ENCODE results near the gene EMP2. TPM values are rescaled to one million over a fixed set of nuclear protein-coding genes. Genes with fewer than 3 reads are reported as not detected.
A peak's percentile ranks its signal among the peaks of the same experiment; 100 is the strongest.
"Not testable (repeated sequence)": the region's sequence is repeated elsewhere in the genome, so short reads cannot be mapped to it uniquely, and the experiment has no call there.

Gene EMP2
- total RNA-seq, 2 experiments from 2014 or later, result not detected

DNA sequence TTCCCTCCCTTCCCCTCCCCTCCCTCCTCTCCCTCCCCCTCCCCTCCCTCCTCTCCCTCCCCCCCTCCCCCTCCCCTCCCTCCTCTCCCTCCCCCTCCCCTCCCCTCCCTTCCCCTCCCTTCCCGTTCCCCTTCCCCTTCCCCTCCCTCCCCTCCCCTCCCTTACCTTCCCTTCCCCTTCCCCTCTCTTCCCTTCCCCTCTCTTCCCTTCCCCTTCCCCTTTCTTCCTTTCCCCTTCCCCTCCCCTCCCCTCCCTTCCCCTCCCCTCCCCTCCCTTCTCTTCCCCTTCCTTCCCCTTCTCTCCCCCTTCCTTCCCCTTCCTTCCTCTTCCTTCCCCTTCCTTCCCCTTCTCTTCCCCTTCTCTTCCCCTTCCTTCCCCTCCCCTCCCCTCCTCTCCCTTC, 61.1 kb downstream of the EMP2 start:
- DNase-seq, result no peak
- no peaks in the 10 kb centered on the region for H3K4me1 Mint-ChIP-seq (ENCODE audit: low read depth)
- H3K9me3 Mint-ChIP-seq, result no peaks in the 10 kb centered on the region
- no peak overlapping the region for H3K27ac Mint-ChIP-seq
- no peaks in the 10 kb centered on the region for H3K36me3 Mint-ChIP-seq (ENCODE audit: low read depth)
- intact Hi-C loops (cut with micrococcal nuclease), result no loop called here
- H3K27me3 Mint-ChIP-seq (ENCODE audit: low read depth), result no peaks in the 10 kb centered on the region
- CTCF ChIA-PET, result interaction anchor here (4.7 kb wide), 1 partner anchor 218 kb away, joined by 30 read pairs; no protein-coding TSS in a partner anchor
- H3K4me3 Mint-ChIP-seq, result no peak overlapping the region

DNA sequence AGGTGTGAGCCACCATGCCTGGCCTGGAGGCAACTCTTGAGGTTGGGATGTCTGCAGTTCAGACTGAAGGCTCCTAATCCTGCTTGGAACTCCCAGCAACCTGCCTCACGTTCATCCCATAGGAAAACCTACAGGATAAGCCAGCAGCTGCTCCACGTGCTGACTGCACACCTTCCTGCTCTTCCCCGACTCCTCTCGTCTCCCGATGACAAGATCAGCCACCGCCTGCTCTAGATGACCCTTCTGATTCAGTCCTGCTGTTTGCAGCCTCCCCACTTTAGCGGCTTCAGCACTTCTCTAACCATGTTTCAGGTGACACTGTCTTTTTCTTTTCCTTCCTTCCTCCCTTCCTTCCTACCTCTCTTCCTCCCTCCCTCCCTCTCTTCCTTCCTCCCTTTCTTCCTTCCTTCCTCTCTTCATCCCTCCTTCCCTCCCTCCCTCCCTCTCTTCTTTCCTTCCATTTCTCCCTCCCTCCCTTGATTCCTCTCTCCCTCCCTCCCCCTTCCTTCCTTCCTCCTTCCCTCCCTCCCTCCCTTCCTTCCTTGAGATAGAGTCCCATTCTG, 61.8 kb downstream of the EMP2 start:
- intact Hi-C loops (cut with micrococcal nuclease), result no loop called here
- Mint-ChIP-seq H3K27me3 (ENCODE audit: low read depth) (no peaks in the 10 kb centered on the region), H3K4me1 (ENCODE audit: low read depth) (no peaks in the 10 kb centered on the region), H3K9me3 (no peaks in the 10 kb centered on the region), H3K4me3 (no peak overlapping the region), H3K36me3 (ENCODE audit: low read depth) (no peaks in the 10 kb centered on the region), H3K27ac (no peak overlapping the region)
- CTCF ChIA-PET, result no interaction called here
- no peak for DNase-seq

DNA sequence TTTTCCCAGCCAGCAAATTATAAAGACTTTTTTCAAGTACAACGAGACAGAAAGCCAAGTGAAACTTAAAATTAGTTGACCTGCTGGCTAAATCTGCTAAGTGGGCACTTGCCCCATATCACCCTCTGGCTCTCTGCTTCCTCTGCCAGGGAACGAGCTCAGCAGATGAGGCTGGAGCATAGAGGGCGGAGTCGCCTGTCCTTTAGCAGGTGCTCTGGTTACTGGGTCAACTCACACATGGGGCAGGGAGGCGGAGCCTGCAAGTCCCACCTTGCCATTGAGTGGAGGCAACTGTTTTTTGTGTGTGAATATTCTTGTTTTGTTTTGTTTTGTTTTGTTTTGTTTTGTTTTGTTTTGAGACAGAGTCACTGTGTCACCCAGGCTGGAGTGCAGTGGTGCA, 62.5 kb downstream of the EMP2 start:
- H3K27me3 Mint-ChIP-seq (ENCODE audit: low read depth), result no peaks in the 10 kb centered on the region
- H3K27ac Mint-ChIP-seq, result no peak overlapping the region
- CTCF ChIA-PET, result interaction anchor here (1.2 kb wide), 1 partner anchor 11 kb away, joined by 3 read pairs; no protein-coding TSS in a partner anchor
- no peaks in the 10 kb centered on the region for H3K9me3 Mint-ChIP-seq
- no peaks in the 10 kb centered on the region for H3K36me3 Mint-ChIP-seq (ENCODE audit: low read depth)
- DNase-seq, result no peak
- intact Hi-C loops (cut with micrococcal nuclease), result no loop called here
- H3K4me1 Mint-ChIP-seq (ENCODE audit: low read depth), result no peaks in the 10 kb centered on the region
- H3K4me3 Mint-ChIP-seq, result no peak overlapping the region

DNA sequence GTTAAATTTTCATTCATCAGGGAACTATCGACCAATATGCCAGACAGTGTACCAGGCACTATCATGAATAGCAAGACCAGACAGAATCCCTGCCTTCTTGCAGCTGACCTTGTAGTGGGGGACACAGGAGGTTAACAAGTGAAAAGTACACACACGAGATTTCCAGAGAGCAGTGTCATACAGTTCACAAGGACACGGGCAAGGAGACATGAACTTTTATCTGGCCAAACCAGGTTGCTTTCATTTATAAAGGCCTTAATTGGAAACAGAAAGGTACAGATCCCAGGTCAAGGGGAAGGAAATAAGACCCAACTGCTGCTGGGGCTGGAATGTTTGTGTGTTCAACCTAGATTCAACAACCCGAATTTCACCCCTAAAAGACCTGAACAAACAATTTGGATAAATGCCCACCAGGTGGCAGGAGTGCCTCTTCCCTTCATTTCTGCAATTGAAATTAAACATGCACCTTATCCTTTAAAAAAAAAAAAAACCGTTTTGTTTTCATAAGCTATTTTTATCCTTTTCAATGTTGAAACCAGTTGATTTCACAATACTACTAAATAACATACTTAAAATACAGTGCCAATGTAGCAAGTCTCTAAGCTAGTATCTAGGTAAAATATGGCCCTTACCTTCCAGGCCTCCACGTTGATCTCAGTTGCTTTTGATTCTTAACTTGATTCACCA, 65.9 kb downstream of the EMP2 start:
- Mint-ChIP-seq H3K27ac (no peak overlapping the region), H3K9me3 (no peaks in the 10 kb centered on the region), H3K36me3 (ENCODE audit: low read depth) (no peaks in the 10 kb centered on the region), H3K4me1 (ENCODE audit: low read depth) (peaks cover 14% of the 10 kb centered on the region), H3K27me3 (ENCODE audit: low read depth) (no peaks in the 10 kb centered on the region), H3K4me3 (no peak overlapping the region)
- CTCF ChIA-PET, result interaction anchor here (0.5 to 2.3 kb wide), 29 partner anchors 9 to 407 kb away, joined by 3 to 32 read pairs (median 4); no protein-coding TSS in a partner anchor
- intact Hi-C loops (cut with micrococcal nuclease), result loop anchor here (1.0 to 5.0 kb wide), 3 partner anchors 223 to 423 kb away; no protein-coding TSS in a partner anchor
- DNase-seq, result peak; percentile 67

DNA sequence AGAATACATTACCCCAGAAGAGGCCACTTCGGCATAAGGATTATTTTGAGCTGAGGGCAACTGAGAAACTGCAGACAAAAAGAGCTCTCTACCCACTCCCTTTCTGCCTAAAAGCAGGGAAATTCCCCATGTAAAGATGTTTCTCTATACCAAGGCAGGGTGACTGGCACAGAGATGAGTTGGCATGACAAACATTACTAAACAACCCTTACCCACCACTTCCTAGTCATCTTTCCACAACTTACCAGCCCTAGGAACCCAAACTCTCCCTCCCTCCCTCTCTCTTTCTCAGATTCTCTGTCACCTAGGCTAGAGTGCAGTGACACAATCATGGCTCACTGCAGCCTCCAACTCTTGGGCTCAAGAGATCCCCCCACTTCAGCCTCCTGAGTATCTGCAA, 68.6 kb downstream of the EMP2 start:
- Mint-ChIP-seq H3K4me3 (no peak overlapping the region), H3K27ac (no peak overlapping the region), H3K9me3 (no peaks in the 10 kb centered on the region), H3K36me3 (ENCODE audit: low read depth) (no peaks in the 10 kb centered on the region), H3K4me1 (ENCODE audit: low read depth) (peaks cover 15% of the 10 kb centered on the region), H3K27me3 (ENCODE audit: low read depth) (no peaks in the 10 kb centered on the region)
- peak; percentile 30 for DNase-seq
- intact Hi-C loops (cut with micrococcal nuclease), result loop anchor here (5.0 kb wide), 1 partner anchor 425 kb away; no protein-coding TSS in a partner anchor
- CTCF ChIA-PET, result interaction anchor here (0.7 to 1.2 kb wide), 3 partner anchors 197 to 285 kb away, joined by 3 to 5 read pairs (median 3); no protein-coding TSS in a partner anchor

DNA sequence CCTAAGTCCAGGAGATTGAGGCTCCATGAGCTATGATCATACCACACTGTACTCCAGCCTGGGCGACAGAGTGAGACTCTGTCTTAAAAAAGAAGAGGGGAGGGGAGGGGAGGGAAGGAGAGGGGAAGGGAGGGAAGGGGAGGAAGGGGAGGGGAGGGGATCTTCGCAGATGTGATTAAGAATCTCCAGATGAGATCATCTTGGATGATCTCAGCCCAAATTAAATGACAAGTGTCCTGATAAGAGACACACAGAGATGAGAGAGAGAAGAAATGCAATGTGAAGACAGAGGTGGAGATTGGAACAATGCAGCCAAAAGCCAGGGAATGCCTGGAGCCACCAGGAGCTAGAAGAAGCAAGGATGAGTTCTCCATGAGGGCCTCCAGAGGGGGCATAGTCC, 70.1 kb downstream of the EMP2 start:
- H3K36me3 Mint-ChIP-seq (ENCODE audit: low read depth), result no peaks in the 10 kb centered on the region
- H3K4me1 Mint-ChIP-seq (ENCODE audit: low read depth), result peaks cover 15% of the 10 kb centered on the region
- H3K4me3 Mint-ChIP-seq, result no peak overlapping the region
- H3K27ac Mint-ChIP-seq, result no peak overlapping the region
- no peak for DNase-seq
- H3K27me3 Mint-ChIP-seq (ENCODE audit: low read depth), result no peaks in the 10 kb centered on the region
- H3K9me3 Mint-ChIP-seq, result no peaks in the 10 kb centered on the region
- intact Hi-C loops (cut with micrococcal nuclease), result loop anchor here (5.0 kb wide), 1 partner anchor 427 kb away; no protein-coding TSS in a partner anchor
- CTCF ChIA-PET, result interaction anchor here (0.5 to 1.9 kb wide), 20 partner anchors 11 to 1334 kb away, joined by 3 to 18 read pairs (median 4); no protein-coding TSS in a partner anchor

DNA sequence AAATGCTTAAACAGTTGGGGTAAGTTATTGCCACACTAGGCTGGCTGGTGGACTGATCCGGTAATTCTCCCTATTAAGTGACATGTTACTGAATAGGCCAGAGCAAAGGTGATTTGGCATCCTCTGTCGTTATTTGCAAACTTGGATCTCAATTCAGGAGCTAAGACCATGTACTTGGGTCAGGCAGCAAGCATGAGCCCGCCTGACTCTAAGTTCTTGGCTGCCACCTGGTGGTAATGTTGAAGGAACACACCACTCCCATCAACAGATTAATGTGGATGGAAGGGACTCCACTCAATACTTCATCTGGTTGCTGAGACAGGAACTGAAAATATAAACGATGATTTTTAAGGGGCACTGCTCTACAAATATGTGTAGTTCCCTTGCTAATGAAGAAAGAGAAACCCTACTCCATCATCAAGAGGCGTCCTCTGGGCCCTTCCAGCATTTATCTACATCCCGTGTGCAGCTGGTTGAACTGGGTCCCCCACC, 70.8 kb downstream of the EMP2 start:
- Mint-ChIP-seq H3K27ac (no peak overlapping the region), H3K36me3 (ENCODE audit: low read depth) (no peaks in the 10 kb centered on the region), H3K9me3 (peaks cover 2% of the 10 kb centered on the region), H3K4me1 (ENCODE audit: low read depth) (peaks cover 15% of the 10 kb centered on the region), H3K27me3 (ENCODE audit: low read depth) (no peaks in the 10 kb centered on the region), H3K4me3 (no peak overlapping the region)
- CTCF ChIA-PET, result interaction anchor here (0.5 to 1.9 kb wide), 21 partner anchors 9 to 1863 kb away, joined by 3 to 18 read pairs (median 4); no protein-coding TSS in a partner anchor
- intact Hi-C loops (cut with micrococcal nuclease), result loop anchor here (1.0 to 10.0 kb wide), 5 partner anchors 125 to 1372 kb away; partner anchors contain the start of gene ATF7IP2
- peak; percentile 78 for DNase-seq

DNA sequence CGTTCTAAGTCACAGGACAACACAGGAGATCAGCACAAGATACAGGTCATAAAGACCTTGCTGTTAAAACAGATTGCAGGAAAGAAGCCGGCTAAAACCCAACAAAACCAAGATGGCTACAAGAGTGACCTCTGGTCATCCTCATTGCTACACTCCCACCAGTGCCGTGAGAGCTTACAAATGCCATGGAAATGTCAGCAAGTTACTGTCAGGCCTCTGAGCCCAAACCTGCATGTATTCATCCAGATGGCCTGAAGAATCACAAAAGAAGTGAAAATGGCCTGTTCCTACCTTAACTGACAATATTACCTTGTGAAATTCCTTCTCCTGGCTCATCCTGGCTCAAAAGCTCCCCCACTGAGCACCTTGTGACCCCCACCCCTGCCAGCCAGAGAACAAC, 75.1 kb downstream of the EMP2 start:
- DNase-seq; H3K4me3 Mint-ChIP-seq; H3K27ac Mint-ChIP-seq; H3K27me3 Mint-ChIP-seq (ENCODE audit: low read depth); H3K36me3 Mint-ChIP-seq (ENCODE audit: low read depth); H3K4me1 Mint-ChIP-seq (ENCODE audit: low read depth); H3K9me3 Mint-ChIP-seq: not testable (repeated sequence)
- CTCF ChIA-PET, result interaction anchor here (1.0 to 1.9 kb wide), 2 partner anchors 9 to 190 kb away, joined by 3 to 7 read pairs; no protein-coding TSS in a partner anchor
- intact Hi-C loops (cut with micrococcal nuclease), result loop anchor here (5.0 to 10.0 kb wide), 2 partner anchors 120 to 1368 kb away; partner anchors contain the start of gene ATF7IP2

DNA sequence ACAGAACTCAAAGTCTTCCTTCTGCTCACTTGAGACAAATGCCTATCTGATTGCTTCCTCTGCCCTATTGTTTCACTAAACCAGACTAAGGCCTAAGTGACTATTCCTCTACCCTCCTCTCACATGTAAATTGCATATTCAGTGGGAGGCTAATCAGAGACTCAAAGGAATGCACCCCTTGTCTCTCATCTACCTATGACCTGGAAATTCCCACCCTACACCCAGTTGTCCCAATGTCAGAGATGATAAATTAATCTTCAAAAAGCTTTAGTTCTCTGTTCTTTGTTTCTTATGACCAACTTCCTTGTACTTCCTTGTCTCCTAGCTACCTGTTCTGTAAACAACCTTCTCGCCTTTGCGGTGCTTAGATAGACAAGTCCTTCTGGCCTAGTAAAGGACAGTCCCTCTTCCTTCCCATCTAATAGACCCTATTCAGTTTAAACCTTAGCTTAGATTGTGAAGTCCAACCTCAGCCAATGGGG, 76.0 kb downstream of the EMP2 start:
- H3K27me3 Mint-ChIP-seq (ENCODE audit: low read depth), result no peaks in the 10 kb centered on the region
- H3K27ac Mint-ChIP-seq, result no peak overlapping the region
- peaks cover 2% of the 10 kb centered on the region for H3K4me1 Mint-ChIP-seq (ENCODE audit: low read depth)
- no peak overlapping the region for H3K4me3 Mint-ChIP-seq
- CTCF ChIA-PET, result interaction anchor here (1.0 to 1.9 kb wide), 2 partner anchors 11 to 190 kb away, joined by 7 read pairs; no protein-coding TSS in a partner anchor
- DNase-seq, result no peak
- H3K36me3 Mint-ChIP-seq (ENCODE audit: low read depth), result no peaks in the 10 kb centered on the region
- H3K9me3 Mint-ChIP-seq, result peaks cover 2% of the 10 kb centered on the region
- intact Hi-C loops (cut with micrococcal nuclease), result loop anchor here (10.0 kb wide), 1 partner anchor 120 kb away; the partner anchor contains the start of gene ATF7IP2

DNA sequence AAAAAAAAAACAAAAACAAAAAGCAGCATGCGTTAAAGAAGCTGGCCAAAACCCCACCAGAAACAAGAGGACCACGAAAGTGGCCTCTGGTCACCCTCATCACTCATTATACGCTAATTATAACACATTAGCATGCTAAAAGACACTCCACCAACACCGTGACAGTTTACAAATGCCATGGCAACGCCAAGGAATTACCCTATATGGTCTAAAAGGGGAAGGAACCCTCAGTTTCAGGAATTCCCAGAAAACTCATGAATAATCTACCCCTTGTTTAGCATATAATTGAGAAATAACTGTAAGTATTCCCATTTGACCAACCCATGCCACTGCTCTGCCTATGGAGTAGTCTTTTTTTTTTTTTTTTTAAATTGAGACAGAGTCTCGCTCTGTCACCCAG, 77.6 kb downstream of the EMP2 start:
- H3K4me1 Mint-ChIP-seq (ENCODE audit: low read depth), result peaks cover 2% of the 10 kb centered on the region
- intact Hi-C loops (cut with micrococcal nuclease), result loop anchor here (10.0 kb wide), 1 partner anchor 118 kb away; the partner anchor contains the start of gene ATF7IP2
- DNase-seq, result no peak
- peaks cover 2% of the 10 kb centered on the region for H3K9me3 Mint-ChIP-seq
- no peaks in the 10 kb centered on the region for H3K27me3 Mint-ChIP-seq (ENCODE audit: low read depth)
- H3K36me3 Mint-ChIP-seq (ENCODE audit: low read depth), result no peaks in the 10 kb centered on the region
- H3K27ac Mint-ChIP-seq, result no peak overlapping the region
- CTCF ChIA-PET, result interaction anchor here (1.3 kb wide), 1 partner anchor 245 kb away, joined by 5 read pairs; no protein-coding TSS in a partner anchor
- H3K4me3 Mint-ChIP-seq, result no peak overlapping the region

DNA sequence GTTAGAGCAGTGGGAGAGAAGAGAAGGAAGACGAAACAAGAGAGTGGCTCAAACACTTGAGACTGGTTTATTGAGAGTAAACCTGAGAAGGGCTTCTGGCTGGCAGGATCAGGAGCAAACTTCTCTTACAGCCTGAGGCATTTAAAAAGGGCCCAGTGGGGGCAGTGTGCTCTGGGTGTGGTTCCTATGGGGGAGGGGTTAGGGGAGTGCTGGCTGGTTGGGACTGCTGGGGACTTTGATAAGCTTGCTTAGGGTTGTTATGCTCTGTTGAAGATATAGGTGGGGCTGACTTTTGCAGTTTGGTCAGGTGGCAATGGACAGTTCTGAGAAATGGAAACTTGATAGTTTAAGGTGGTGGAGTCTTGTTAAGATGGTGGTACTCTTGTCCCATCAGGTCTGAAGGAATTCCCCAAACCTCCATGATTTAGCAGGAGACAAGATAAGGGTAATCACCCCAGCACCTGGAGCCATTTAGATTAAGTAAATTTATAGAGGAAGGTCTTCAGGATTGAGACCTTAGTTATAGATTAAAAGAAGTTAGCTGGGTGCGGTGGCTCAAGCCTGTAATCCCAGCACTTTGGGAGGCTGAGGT, 79.3 kb downstream of the EMP2 start:
- DNase-seq, result peak; percentile 14
- Mint-ChIP-seq H3K27ac (no peak overlapping the region), H3K27me3 (ENCODE audit: low read depth) (no peaks in the 10 kb centered on the region), H3K36me3 (ENCODE audit: low read depth) (no peaks in the 10 kb centered on the region), H3K4me1 (ENCODE audit: low read depth) (peaks cover 2% of the 10 kb centered on the region), H3K9me3 (peaks cover 2% of the 10 kb centered on the region), H3K4me3 (no peak overlapping the region)
- intact Hi-C loops (cut with micrococcal nuclease), result loop anchor here (2.0 to 10.0 kb wide), 2 partner anchors 116 to 186 kb away; partner anchors contain the start of gene ATF7IP2
- CTCF ChIA-PET, result no interaction called here
